ENCODE data around the gene VPS52.
A peak's percentile ranks its signal among the peaks of the same experiment; 100 is the strongest.
"Not testable (repeated sequence)": the region's sequence is repeated elsewhere in the genome, so short reads cannot be mapped to it uniquely, and the experiment has no call there.

VPS52 gene

GRCh38 chr6:33249732-33250630, 21.7 kb downstream of the VPS52 start:
- no peak for DNase-seq

- peak; percentile 96 for DNase-seq
Measured at GRCh38 chr6:33248932-33249731, 22.5 kb downstream of the VPS52 start.

- no peak for DNase-seq
Measured at GRCh38 chr6:33248643-33248931, 23.1 kb downstream of the VPS52 start.

GRCh38 chr6:33247977-33248642, 23.6 kb downstream of the VPS52 start:
- DNase-seq, result peak; percentile 94

- no peak for DNase-seq
Measured at GRCh38 chr6:33243476-33243875, 28.2 kb downstream of the VPS52 start.

- DNase-seq, result no peak
Measured at GRCh38 chr6:33241968-33242367, 29.7 kb downstream of the VPS52 start.

GRCh38 chr6:33237741-33238140, 33.9 kb downstream of the VPS52 start:
- DNase-seq, result no peak

- DNase-seq, result no peak
Measured at GRCh38 chr6:33236852-33237251, 34.8 kb downstream of the VPS52 start.

- no peak for DNase-seq
Measured at GRCh38 chr6:33236328-33236727, 35.3 kb downstream of the VPS52 start.

- no peak for DNase-seq
Measured at GRCh38 chr6:33235221-33235634, 36.4 kb downstream of the VPS52 start.

- not testable (repeated sequence) for DNase-seq
Measured at GRCh38 chr6:33226503-33227120, 45.1 kb downstream of the VPS52 start.

- DNase-seq, result no peak
Measured at GRCh38 chr6:33217681-33218080, 54.0 kb downstream of the VPS52 start.

GRCh38 chr6:33217246-33217645, 54.4 kb downstream of the VPS52 start:
- no peak for DNase-seq

GRCh38 chr6:33216117-33216649, 55.5 kb downstream of the VPS52 start:
- DNase-seq, result no peak

- DNase-seq, result no peak
Measured at GRCh38 chr6:33215271-33216116, 56.2 kb downstream of the VPS52 start.

GRCh38 chr6:33213989-33214335, 57.7 kb downstream of the VPS52 start:
- no peak for DNase-seq

- DNase-seq, result peak; percentile 62
Measured at GRCh38 chr6:33213166-33213988, 58.3 kb downstream of the VPS52 start.

GRCh38 chr6:33212857-33213165, 58.9 kb downstream of the VPS52 start:
- no peak for DNase-seq

- no peak for DNase-seq
Measured at GRCh38 chr6:33211666-33212422, 59.8 kb downstream of the VPS52 start.

- DNase-seq, result no peak
Measured at GRCh38 chr6:33211136-33211535, 60.5 kb downstream of the VPS52 start.

Data from retina (tissue), 1 donor.